ENCODE results near the gene ZBTB45. TPM values are rescaled to one million over a fixed set of nuclear protein-coding genes. Genes with fewer than 3 reads are reported as not detected.

The ZBTB45 gene
- total and polyA plus RNA-seq, 8 donors = 4.3 to 9.3 (median 6.3) TPM

DNA sequence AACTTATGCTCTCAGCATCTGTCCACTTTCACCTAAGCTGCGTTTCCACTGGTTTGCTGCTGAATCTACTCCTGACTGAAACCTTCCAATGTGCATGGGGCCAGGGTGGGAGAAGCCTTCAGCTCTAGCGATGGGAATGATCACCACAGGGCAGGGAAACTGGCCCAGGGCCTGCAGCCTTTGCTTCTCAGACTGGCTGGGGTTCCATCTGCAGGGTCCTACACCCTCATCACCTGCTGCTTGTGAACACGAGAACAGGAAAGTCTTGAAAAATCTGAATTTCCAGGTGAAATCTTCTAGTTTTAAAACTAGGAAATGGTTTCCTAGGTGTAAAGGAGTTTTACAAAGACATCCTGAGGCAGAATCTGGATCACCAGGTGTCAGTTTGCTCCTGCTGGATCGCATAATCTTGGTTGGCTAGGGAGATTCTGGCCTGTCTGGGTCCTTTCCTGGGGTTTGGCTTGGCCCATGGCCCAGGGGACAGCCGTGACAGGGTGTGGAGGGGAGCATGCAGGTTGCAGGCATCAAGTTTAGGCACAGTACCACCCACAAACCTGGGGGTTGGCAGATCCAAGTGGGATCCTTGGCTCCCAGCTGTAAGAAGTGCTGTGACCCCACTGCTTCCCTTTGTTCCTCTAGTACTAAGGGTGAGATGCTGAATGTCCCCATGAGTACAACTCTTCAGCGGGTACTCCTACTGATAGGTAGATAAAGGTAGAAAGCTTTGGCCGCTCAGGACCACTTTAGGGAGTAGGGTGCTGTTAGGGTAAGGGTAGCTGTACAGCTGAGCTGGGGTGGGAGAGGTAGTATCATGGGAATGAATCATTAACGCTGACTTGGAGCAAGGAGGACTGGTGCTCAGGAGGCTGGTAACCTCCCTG lies 40.6 kb upstream of the ZBTB45 start:
- peaks cover 25 to 36% (median 26%) of the 10 kb centered on the region in 3 donors for H3K4me1 ChIP-seq
- FAIRE-seq = no peak
- peak in 1 of 6 donors; percentile 50 for DNase-seq

DNA sequence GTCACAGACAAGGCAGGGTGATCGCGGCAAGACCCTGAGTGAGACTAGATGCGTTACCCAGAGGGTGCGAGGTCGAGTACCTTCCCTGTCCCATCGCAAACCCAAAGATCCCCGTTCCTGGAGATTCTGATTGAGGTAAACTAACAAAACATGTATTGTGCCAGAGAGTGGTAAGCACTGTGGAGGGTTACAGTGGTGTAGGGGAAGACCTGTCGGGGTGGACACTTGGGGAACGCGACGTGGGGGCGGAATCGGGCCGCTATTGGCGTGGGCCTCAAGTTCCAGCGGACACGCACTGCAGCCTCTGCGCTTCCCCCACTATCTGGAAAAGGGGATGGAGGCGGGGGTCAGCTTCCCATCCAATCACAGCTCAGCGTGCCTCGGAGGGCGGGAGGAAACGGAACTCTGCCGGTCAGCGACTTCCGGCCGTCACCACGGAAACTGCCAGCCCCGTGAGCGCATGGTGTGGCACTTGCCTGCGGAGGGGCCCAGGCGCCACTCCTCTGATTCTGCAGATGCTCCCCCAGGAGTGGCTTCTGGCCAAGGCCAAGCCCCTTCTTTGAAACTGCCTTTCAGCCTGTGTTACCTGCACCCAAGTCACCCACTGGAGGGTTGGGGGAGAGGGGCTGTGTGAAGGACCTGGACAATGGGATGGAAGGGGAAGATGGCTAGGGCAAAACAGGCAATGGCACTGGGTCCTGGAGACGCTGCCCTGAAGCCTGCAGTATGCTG lies 39.8 kb upstream of the ZBTB45 start:
- H3K36me3 ChIP-seq = peaks cover 0 to 10% (median 0%) of the 10 kb centered on the region in 3 donors
- 1% methylated on average over 33 of the region's 33 CpGs for WGBS, 2 donors
- ATAC-seq (peak; percentile 57 to 71 (median 66)), FAIRE-seq (no peak), DNase-seq (peak; percentile 85 to 95 (median 90))
- intact Hi-C loops (cut with DNase I) = no loop called here
- peaks cover 25 to 37% (median 26%) of the 10 kb centered on the region in 3 donors for H3K4me1 ChIP-seq
- TF ChIP-seq, protein P1, sequence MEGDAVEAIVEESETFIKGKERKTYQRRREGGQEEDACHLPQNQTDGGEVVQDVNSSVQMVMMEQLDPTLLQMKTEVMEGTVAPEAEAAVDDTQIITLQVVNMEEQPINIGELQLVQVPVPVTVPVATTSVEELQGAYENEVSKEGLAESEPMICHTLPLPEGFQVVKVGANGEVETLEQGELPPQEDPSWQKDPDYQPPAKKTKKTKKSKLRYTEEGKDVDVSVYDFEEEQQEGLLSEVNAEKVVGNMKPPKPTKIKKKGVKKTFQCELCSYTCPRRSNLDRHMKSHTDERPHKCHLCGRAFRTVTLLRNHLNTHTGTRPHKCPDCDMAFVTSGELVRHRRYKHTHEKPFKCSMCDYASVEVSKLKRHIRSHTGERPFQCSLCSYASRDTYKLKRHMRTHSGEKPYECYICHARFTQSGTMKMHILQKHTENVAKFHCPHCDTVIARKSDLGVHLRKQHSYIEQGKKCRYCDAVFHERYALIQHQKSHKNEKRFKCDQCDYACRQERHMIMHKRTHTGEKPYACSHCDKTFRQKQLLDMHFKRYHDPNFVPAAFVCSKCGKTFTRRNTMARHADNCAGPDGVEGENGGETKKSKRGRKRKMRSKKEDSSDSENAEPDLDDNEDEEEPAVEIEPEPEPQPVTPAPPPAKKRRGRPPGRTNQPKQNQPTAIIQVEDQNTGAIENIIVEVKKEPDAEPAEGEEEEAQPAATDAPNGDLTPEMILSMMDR (IDR thresholded peaks at IDR 0.05) = no peak
- peak overlapping the region; percentile 39 to 86 (median 69) for H3K4me3 ChIP-seq
- peak overlapping the region; percentile 98 to 100 (median 98) for H3K27ac ChIP-seq
- no peaks in the 10 kb centered on the region for H3K27me3 ChIP-seq
- H3K9me3 ChIP-seq = no peaks in the 10 kb centered on the region

More for the DNA sequence above, 40.6 kb upstream of the ZBTB45 start:
- TF ChIP-seq, protein P1 (IDR thresholded peaks at IDR 0.05) = no peak
- intact Hi-C loops (cut with DNase I) = no loop called here
- Histone ChIP-seq H3K9me3 (no peaks in the 10 kb centered on the region), H3K4me3 (peak overlapping the region in 3 of 4 donors; percentile 39 to 81 (median 57)), H3K36me3 (peaks cover 0 to 10% (median 0%) of the 10 kb centered on the region in 3 donors), H3K27me3 (no peaks in the 10 kb centered on the region), H3K27ac (peak overlapping the region; percentile 98 to 100 (median 98))
- no peak for ATAC-seq
- 80 to 83% methylated on average over 8 of the region's 8 CpGs for WGBS, 2 donors

DNA sequence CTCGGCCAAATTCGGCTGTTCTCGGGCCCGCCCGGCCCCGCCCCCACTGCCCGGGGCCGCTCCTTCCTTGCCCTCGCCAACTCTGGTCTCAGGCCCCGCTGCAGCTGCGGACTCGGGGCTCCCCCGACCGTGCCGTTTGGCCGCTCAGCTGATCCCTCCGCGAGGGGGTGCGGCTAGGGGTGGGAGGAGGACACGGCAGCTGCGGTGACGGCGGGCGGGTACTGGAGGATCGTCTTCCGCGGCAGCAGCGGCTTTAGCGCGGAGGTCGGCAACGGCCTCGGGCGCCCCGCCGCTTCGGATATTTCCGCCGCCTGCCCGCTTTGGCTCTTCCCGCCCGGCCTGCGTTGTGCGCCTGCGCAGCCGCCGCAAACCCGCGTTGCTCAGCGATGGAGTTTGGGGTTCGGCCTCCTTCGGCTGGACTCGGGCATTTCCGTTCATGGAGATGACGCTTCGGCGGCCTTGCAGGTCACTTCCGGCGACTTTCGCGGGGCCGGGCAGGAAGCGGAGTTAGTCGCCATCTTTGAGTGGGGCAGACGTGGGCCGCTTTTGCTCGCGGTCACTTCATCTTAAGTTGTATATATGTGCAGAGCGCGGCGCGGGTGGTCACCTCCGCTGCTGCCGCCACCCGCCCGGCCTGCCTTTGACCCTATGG lies 39.1 kb upstream of the ZBTB45 start:
- peak overlapping the region; percentile 39 to 86 (median 69) for H3K4me3 ChIP-seq
- H3K27ac ChIP-seq = peak overlapping the region; percentile 98 to 100 (median 98)
- ATAC-seq (peak; percentile 82 to 88 (median 82)), DNase-seq (peak; percentile 98 to 100 (median 99)), FAIRE-seq (peak; percentile 9)
- peaks cover 0 to 10% (median 0%) of the 10 kb centered on the region in 3 donors for H3K36me3 ChIP-seq
- TF ChIP-seq, protein P1 (IDR thresholded peaks at IDR 0.05) = no peak
- WGBS, 2 donors = 0% methylated on average over 67 to 76 of the region's 76 CpGs
- no peaks in the 10 kb centered on the region for H3K27me3 ChIP-seq
- no peaks in the 10 kb centered on the region for H3K9me3 ChIP-seq
- intact Hi-C loops (cut with DNase I) = no loop called here
- peaks cover 25 to 43% (median 30%) of the 10 kb centered on the region in 3 donors for H3K4me1 ChIP-seq

DNA sequence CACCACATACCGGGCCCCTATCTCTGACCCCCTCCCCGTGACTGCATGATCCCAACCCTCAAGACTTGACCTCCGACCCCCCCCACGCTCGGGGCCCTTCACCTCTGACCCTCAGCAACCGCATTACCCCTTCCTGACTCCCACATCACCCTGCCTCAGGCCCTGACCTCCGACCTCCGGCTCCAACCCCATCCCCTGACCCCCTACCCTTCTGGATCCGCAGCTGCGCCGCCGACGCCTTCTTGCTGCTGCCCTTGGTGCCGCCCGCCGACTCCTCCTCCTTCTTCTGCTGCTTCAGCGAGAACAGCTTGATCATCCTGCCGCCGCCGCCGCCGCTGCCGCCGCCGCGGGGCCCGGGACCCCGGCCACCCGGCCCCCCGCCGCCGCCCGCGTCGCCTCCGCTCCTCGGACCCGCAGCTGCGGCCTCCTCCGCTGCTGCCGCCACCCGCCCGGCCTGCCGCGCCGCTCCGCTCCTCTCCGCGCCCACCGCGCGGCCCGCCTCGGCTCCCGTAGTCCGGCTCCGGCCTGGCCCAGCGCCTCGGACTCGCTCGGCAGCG lies 38.5 kb upstream of the ZBTB45 start, which contains the start of gene UBE2M:
TSS of gene UBE2M (minus strand) at position 546 of the 557 bp plus-strand sequence. CDS start at position 316, 230 bp downstream.
- peaks cover 0 to 10% (median 0%) of the 10 kb centered on the region in 3 donors for H3K36me3 ChIP-seq
- H3K27ac ChIP-seq = peak within 1 kb of the TSS; percentile 98 to 100 (median 98)
- TF ChIP-seq, protein P1 (IDR thresholded peaks at IDR 0.05) = no peak
- ATAC-seq (no peak), FAIRE-seq (no peak), DNase-seq (peak; percentile 68 to 97 (median 78))
- 0 to 1% methylated on average over 39 to 62 of the region's 62 CpGs for WGBS, 2 donors
- H3K4me3 ChIP-seq = peak within 1 kb of the TSS; percentile 39 to 86 (median 69)
- intact Hi-C loops (cut with DNase I) = no loop called here
- H3K27me3 ChIP-seq = no peaks in the 10 kb centered on the region
- H3K4me1 ChIP-seq = peaks cover 24 to 42% (median 30%) of the 10 kb centered on the region in 3 donors
- H3K9me3 ChIP-seq = no peaks in the 10 kb centered on the region
